Loucy (cell line): ENCODE results near the gene NR4A2.

ENCODE experiments used
- H2AFZ ChIP-seq: fragments of 200-600 bp; sonication (generic); 2 replicates; pipeline ENCODE4 v1.6.0; 2016; ENCODE audit warnings: antibody characterized with exemption, mild to moderate bottlenecking, low read length, moderate library complexity
- H3F3A ChIP-seq: fragments of 200-600 bp; 2 replicates; pipeline ENCODE4 v1.6.0; 2016; ENCODE audit warnings: antibody characterized with exemption, low read depth, mild to moderate bottlenecking
- H3K27me3 ChIP-seq: fragments of 200-600 bp; sonication (generic); 2 replicates; pipeline ENCODE4 v1.6.1; 2014; ENCODE audit warnings: low read length, mild to moderate bottlenecking; ENCODE audit not compliant: insufficient read depth, poor library complexity, severe bottlenecking
- H3K36me3 ChIP-seq: fragments of 200-600 bp; sonication (generic); 2 replicates; pipeline ENCODE4 v1.6.1; 2016; ENCODE audit warnings: low read length; ENCODE audit not compliant: insufficient read depth
- H3K4me1 ChIP-seq: fragments of 200-600 bp; sonication (generic); 2 replicates; pipeline ENCODE4 v1.5.1; 2014; ENCODE audit warnings: low read length, mild to moderate bottlenecking; ENCODE audit not compliant: insufficient read depth, poor library complexity, severe bottlenecking
- H3K4me2 ChIP-seq: fragments of 200-600 bp; sonication (generic); 2 replicates; pipeline ENCODE4 v1.6.0; 2014; ENCODE audit warnings: antibody characterized with exemption, low read length, low read depth, mild to moderate bottlenecking; ENCODE audit not compliant: poor library complexity, severe bottlenecking
- H3K4me3 ChIP-seq: fragments of 200-600 bp; sonication (generic); 2 replicates; pipeline ENCODE4 v1.5.1; 2014; ENCODE audit warnings: low read length, mild to moderate bottlenecking, mixed read lengths; ENCODE audit not compliant: poor library complexity, severe bottlenecking
- H3K79me2 ChIP-seq: fragments of 200-600 bp; sonication (generic); 2 replicates; pipeline ENCODE4 v1.6.1; 2014; ENCODE audit warnings: low read length; ENCODE audit not compliant: insufficient read depth
- H3K9ac ChIP-seq: fragments of 200-600 bp; sonication (generic); 2 replicates; pipeline ENCODE4 v1.6.0; 2014; ENCODE audit warnings: mild to moderate bottlenecking, low read depth, low read length, moderate library complexity; ENCODE audit not compliant: poor library complexity, severe bottlenecking
- H3K9me2 ChIP-seq: fragments of 200-600 bp; sonication (generic); replicated peaks from 2 replicates; pipeline ENCODE4 v1.6.1; 2016; ENCODE audit warnings: low read depth, low read length, mixed read lengths
- H3K9me3 ChIP-seq: fragments of 200-600 bp; sonication (generic); 2 replicates; pipeline ENCODE4 v1.6.1; 2014; ENCODE audit warnings: mild to moderate bottlenecking, antibody characterized with exemption, low read length, low read depth; ENCODE audit not compliant: insufficient read depth
- H4K20me1 ChIP-seq: fragments of 200-600 bp; sonication (generic); 2 replicates; pipeline ENCODE4 v1.6.0; 2014; ENCODE audit warnings: antibody characterized with exemption, low read length, mild to moderate bottlenecking; ENCODE audit not compliant: insufficient read depth, poor library complexity, severe bottlenecking
- EZH2phosphoT487 ChIP-seq: fragments of 200-600 bp; IDR thresholded peaks from 2 replicates; pipeline ENCODE4 v1.6.1; 2018; ENCODE audit warnings: antibody characterized with exemption, mild to moderate bottlenecking, moderate library complexity, borderline replicate concordance
- TF ChIP-seq, protein P1 (sequence below): fragments of 200-600 bp; sonication (generic); conservative IDR thresholded peaks from 2 replicates; pipeline ENCODE4 v1.5.1; 2014; ENCODE audit warnings: mild to moderate bottlenecking, antibody characterized with exemption, low read length

Gene NR4A2

DNA sequence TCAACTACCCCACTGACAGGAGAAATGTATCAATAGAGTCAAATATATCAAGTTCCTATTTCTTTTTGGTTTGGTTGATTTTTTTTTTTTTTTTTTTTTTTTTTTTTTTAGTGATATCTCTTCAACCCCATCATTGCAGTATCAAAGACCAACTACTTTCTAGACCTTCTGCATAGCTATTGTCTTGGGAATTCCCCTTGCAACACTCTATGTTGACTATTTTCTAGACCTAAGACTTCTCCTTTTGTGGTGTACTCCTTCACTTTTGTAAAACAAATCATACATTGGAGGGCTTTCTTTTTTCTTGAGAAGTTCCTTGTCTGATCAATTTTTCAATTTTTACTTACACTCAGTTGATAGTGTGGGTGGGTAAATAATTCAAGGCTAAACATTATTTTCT is 46.5 kb upstream of the NR4A2 start:
- H3K9me2 ChIP-seq, result no peaks in the 10 kb centered on the region
- H3K4me3 ChIP-seq, result no peak overlapping the region
- no peak overlapping the region for H3K9ac ChIP-seq
- no peaks in the 10 kb centered on the region for H4K20me1 ChIP-seq
- no peaks in the 10 kb centered on the region for H3F3A ChIP-seq
- no peak overlapping the region for H2AFZ ChIP-seq
- no peaks in the 10 kb centered on the region for H3K79me2 ChIP-seq
- H3K4me1 ChIP-seq, result no peaks in the 10 kb centered on the region
- H3K9me3 ChIP-seq, result no peaks in the 10 kb centered on the region
- TF ChIP-seq, protein P1, sequence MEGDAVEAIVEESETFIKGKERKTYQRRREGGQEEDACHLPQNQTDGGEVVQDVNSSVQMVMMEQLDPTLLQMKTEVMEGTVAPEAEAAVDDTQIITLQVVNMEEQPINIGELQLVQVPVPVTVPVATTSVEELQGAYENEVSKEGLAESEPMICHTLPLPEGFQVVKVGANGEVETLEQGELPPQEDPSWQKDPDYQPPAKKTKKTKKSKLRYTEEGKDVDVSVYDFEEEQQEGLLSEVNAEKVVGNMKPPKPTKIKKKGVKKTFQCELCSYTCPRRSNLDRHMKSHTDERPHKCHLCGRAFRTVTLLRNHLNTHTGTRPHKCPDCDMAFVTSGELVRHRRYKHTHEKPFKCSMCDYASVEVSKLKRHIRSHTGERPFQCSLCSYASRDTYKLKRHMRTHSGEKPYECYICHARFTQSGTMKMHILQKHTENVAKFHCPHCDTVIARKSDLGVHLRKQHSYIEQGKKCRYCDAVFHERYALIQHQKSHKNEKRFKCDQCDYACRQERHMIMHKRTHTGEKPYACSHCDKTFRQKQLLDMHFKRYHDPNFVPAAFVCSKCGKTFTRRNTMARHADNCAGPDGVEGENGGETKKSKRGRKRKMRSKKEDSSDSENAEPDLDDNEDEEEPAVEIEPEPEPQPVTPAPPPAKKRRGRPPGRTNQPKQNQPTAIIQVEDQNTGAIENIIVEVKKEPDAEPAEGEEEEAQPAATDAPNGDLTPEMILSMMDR, result no peak
- TF ChIP-seq EZH2phosphoT487, result no peak
- no peak overlapping the region for H3K4me2 ChIP-seq
- H3K27me3 ChIP-seq, result no peaks in the 10 kb centered on the region
- no peaks in the 10 kb centered on the region for H3K36me3 ChIP-seq

DNA sequence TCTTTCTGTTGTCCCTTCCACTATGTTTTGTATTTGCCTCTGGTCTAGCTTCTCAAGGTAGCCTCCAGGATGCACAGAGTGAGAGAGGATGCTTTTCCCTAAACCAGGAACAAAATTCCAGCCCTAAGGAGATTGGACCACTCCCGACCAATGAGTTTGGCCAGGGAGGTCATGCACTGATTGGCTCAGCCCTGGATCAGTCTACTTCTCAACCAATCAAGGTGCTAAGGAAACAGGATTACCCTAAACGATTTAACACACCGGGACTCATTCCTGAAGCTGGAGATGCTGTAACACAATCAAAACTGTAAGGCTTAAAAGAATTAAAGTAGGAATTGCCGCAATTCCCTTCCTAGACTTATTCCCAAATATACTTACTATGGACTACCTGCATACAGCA is 34.2 kb upstream of the NR4A2 start:
- Histone ChIP-seq H4K20me1 (no peaks in the 10 kb centered on the region), H3K4me2 (no peak overlapping the region), H3K36me3 (no peaks in the 10 kb centered on the region), H3F3A (no peaks in the 10 kb centered on the region), H2AFZ (no peak overlapping the region), H3K4me3 (no peak overlapping the region), H3K9ac (no peak overlapping the region), H3K9me2 (no peaks in the 10 kb centered on the region), H3K79me2 (no peaks in the 10 kb centered on the region), H3K27me3 (no peaks in the 10 kb centered on the region), H3K9me3 (no peaks in the 10 kb centered on the region), H3K4me1 (no peaks in the 10 kb centered on the region)
- TF ChIP-seq EZH2phosphoT487, result no peak

DNA sequence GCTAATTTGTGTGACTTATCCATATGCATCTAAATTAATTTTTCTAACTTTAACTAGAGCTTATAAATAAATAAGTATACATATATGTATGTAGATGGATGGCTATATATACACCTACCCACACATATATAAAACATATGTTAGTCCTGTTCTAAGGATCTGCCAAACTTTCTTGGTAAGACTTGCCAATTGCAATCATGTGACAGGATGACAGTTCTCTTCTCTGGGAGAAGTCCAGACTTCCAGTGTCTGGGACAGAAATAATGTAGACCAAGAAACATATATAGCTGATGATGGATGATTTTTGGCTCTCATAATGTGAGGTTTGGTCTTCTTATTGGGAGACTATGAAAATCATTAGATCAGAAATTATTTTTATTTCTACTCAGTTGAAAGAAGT is 30.6 kb upstream of the NR4A2 start:
- no peaks in the 10 kb centered on the region for H3K9me3 ChIP-seq
- H3F3A ChIP-seq, result no peaks in the 10 kb centered on the region
- no peak overlapping the region for H3K9ac ChIP-seq
- H3K79me2 ChIP-seq, result no peaks in the 10 kb centered on the region
- H2AFZ ChIP-seq, result no peak overlapping the region
- no peak overlapping the region for H3K4me3 ChIP-seq
- no peaks in the 10 kb centered on the region for H3K36me3 ChIP-seq
- no peaks in the 10 kb centered on the region for H3K4me1 ChIP-seq
- H3K27me3 ChIP-seq, result no peaks in the 10 kb centered on the region
- no peaks in the 10 kb centered on the region for H3K9me2 ChIP-seq
- no peaks in the 10 kb centered on the region for H4K20me1 ChIP-seq
- H3K4me2 ChIP-seq, result no peak overlapping the region
- TF ChIP-seq, protein P1, result no peak
- no peak for TF ChIP-seq EZH2phosphoT487

DNA sequence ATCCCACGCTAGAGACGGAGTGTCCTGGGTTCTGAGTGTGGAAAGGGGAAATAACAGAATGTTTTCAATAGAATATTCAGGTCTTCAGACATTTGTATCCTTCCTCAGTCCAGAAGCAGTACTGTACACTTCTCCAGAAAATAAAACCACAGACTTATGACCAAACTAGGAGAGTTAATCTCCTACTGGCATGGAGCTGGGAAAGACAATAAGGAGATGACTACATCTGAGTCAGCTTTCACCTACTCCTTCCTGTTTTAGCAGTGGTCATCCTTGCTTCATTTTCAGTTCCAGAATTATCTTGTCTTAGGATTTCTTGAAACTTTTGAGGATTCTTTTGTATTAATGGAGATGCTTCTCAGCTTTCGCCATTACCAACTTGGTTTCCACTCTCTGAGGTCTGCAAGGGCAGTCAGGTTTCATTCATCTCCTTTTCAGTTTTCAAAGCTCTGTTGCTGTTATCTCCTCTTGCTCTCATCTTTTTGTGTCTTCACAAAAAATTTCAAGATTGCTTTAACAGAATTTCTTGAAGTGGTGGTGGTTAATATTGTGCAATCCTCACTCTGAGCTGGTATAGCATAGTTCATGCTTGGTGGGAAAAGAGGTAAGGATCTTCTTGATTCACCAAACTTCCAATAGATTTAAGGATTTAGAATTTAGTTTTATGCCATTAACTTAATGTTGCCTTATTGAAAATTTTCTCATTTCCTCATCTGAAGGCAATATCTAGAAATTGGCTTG is 23.7 kb upstream of the NR4A2 start:
- H3K36me3 ChIP-seq, result no peaks in the 10 kb centered on the region
- no peaks in the 10 kb centered on the region for H4K20me1 ChIP-seq
- no peak overlapping the region for H3K4me2 ChIP-seq
- no peaks in the 10 kb centered on the region for H3K9me2 ChIP-seq
- no peaks in the 10 kb centered on the region for H3K79me2 ChIP-seq
- no peak overlapping the region for H3K9ac ChIP-seq
- H3F3A ChIP-seq, result no peaks in the 10 kb centered on the region
- H3K9me3 ChIP-seq, result no peaks in the 10 kb centered on the region
- no peak overlapping the region for H3K4me3 ChIP-seq
- H3K4me1 ChIP-seq, result no peaks in the 10 kb centered on the region
- H3K27me3 ChIP-seq, result no peaks in the 10 kb centered on the region
- no peak overlapping the region for H2AFZ ChIP-seq
- TF ChIP-seq, protein P1, result no peak
- TF ChIP-seq EZH2phosphoT487, result no peak
